Tibial nerve (tissue), 3 donors: ENCODE data around the gene ITGA11.

Experiments used
- POLR2A ChIP-seq, 2 donors: fragments of 450-650 bp; IDR thresholded peaks; one replicate each; pipeline ENCODE4 v1.6.1; 2017; ENCODE audit warnings: antibody characterized with exemption in 2 of 2, mild to moderate bottlenecking in 2 of 2, moderate library complexity in 2 of 2
- TF ChIP-seq, protein P1 (sequence below), 5 experiments: fragments of 200-600 bp in 3 of 5; fragments of 450-650 bp in 2 of 5; sonication (generic) in 3 of 5; IDR thresholded peaks; one replicate each; pipeline ENCODE4 v1.5.1; 2016 to 2019; ENCODE audit warnings: antibody characterized with exemption in 5 of 5, mild to moderate bottlenecking in 3 of 5, moderate library complexity in 2 of 5

DNA sequence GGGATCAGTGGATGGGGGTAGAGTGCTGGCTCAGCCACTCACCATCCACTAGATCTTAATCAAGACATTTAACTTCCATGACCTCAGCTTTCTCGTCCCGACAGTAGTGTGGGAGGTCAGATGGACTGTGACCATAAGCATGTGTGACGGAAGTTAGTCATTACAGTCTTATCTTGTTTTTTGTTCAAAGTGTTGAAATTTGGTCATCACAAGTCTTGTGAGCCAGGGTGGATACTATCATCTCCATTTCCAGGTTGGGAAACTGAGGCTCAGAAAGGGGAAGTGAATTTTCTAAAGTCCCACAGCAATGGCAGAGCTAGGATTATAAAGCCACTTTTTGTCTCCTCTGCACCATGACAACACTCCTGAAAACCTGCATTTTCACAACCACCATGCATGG, 32.0 kb upstream of the ITGA11 start:
- TF ChIP-seq, protein P1, sequence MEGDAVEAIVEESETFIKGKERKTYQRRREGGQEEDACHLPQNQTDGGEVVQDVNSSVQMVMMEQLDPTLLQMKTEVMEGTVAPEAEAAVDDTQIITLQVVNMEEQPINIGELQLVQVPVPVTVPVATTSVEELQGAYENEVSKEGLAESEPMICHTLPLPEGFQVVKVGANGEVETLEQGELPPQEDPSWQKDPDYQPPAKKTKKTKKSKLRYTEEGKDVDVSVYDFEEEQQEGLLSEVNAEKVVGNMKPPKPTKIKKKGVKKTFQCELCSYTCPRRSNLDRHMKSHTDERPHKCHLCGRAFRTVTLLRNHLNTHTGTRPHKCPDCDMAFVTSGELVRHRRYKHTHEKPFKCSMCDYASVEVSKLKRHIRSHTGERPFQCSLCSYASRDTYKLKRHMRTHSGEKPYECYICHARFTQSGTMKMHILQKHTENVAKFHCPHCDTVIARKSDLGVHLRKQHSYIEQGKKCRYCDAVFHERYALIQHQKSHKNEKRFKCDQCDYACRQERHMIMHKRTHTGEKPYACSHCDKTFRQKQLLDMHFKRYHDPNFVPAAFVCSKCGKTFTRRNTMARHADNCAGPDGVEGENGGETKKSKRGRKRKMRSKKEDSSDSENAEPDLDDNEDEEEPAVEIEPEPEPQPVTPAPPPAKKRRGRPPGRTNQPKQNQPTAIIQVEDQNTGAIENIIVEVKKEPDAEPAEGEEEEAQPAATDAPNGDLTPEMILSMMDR (IDR thresholded peaks at IDR 0.05): no peak
- no peak for TF ChIP-seq POLR2A (IDR thresholded peaks at IDR 0.05)
